Right atrium auricular region (tissue), 2 donors: ENCODE data around the gene ADAMTS14. TPM values are rescaled to one million over a fixed set of nuclear protein-coding genes. Genes with fewer than 3 reads are reported as not detected.
A peak's percentile ranks its signal among the peaks of the same experiment; 100 is the strongest.
"Not testable (repeated sequence)": the region's sequence is repeated elsewhere in the genome, so short reads cannot be mapped to it uniquely, and the experiment has no call there.

Source experiments
- DNase-seq: peaks from one replicate; pipeline ENCODE4 v3.0.0-alpha.2; 2019; ENCODE audit warnings: low spot score
- H3K27ac ChIP-seq, 2 donors: fragments of 200-600 bp; sonication (generic); 1 replicate in 1 of 2; 2 replicates in 1 of 2; pipeline ENCODE4 v1.5.1; 2016 to 2019
- H3K27me3 ChIP-seq, 2 donors: fragments of 200-600 bp; sonication (generic); one replicate each; pipeline versions ENCODE4 v1.5.1 to v1.6.0; 2017 to 2019
- H3K36me3 ChIP-seq: fragments of 200-600 bp; sonication (generic); one replicate; pipeline ENCODE4 v1.5.1; 2016
- H3K4me1 ChIP-seq, 2 donors: fragments of 200-600 bp; sonication (generic); one replicate each; pipeline versions ENCODE4 v1.5.1 to v1.6.0; 2017 to 2019
- H3K4me3 ChIP-seq, 2 donors: fragments of 200-600 bp; sonication (generic); 1 replicate in 1 of 2; 2 replicates in 1 of 2; pipeline ENCODE4 v1.5.1; 2017 to 2019; ENCODE audit warnings: mild to moderate bottlenecking in 1 of 2, moderate library complexity in 1 of 2
- H3K9me3 ChIP-seq, 2 donors: fragments of 200-600 bp; sonication (generic); one replicate each; pipeline ENCODE4 v1.5.1; 2019
- total RNA-seq, 2 donors: library from RNA; depleted of rRNA; stranded (reverse); fragments of >200 nt; gene quantifications; one replicate each; pipeline ENCODE4 v1.1.0, GENCODE V29; 2016
- TF ChIP-seq, protein P1 (sequence below), 2 donors: fragments of 200-600 bp; sonication (generic); IDR thresholded peaks; one replicate each; pipeline ENCODE4 v1.5.1; 2019; ENCODE audit warnings: antibody characterized with exemption in 2 of 2

Gene ADAMTS14
- not detected for total RNA-seq

GRCh38 chr10:70672165-70673042 lies at the start of gene ADAMTS14:
Gene ADAMTS14, plus strand, starts transcription at chr10:70672506. Its CDS starts 297 bp downstream, at chr10:70672803.
- no peak for DNase-seq
- H3K27ac ChIP-seq: peak within 1 kb of the TSS in 1 of 2 donors; percentile 21
- H3K9me3 ChIP-seq: no peaks in the 10 kb centered on the region
- H3K36me3 ChIP-seq: no peaks in the 10 kb centered on the region
- peaks cover 0 to 19% of the 10 kb centered on the region in 2 donors for H3K4me1 ChIP-seq
- peak within 1 kb of the TSS; percentile 19 to 53 for H3K4me3 ChIP-seq
- TF ChIP-seq, protein P1, sequence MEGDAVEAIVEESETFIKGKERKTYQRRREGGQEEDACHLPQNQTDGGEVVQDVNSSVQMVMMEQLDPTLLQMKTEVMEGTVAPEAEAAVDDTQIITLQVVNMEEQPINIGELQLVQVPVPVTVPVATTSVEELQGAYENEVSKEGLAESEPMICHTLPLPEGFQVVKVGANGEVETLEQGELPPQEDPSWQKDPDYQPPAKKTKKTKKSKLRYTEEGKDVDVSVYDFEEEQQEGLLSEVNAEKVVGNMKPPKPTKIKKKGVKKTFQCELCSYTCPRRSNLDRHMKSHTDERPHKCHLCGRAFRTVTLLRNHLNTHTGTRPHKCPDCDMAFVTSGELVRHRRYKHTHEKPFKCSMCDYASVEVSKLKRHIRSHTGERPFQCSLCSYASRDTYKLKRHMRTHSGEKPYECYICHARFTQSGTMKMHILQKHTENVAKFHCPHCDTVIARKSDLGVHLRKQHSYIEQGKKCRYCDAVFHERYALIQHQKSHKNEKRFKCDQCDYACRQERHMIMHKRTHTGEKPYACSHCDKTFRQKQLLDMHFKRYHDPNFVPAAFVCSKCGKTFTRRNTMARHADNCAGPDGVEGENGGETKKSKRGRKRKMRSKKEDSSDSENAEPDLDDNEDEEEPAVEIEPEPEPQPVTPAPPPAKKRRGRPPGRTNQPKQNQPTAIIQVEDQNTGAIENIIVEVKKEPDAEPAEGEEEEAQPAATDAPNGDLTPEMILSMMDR (IDR thresholded peaks at IDR 0.05): no peak
- H3K27me3 ChIP-seq: no peaks in the 10 kb centered on the region

DNA sequence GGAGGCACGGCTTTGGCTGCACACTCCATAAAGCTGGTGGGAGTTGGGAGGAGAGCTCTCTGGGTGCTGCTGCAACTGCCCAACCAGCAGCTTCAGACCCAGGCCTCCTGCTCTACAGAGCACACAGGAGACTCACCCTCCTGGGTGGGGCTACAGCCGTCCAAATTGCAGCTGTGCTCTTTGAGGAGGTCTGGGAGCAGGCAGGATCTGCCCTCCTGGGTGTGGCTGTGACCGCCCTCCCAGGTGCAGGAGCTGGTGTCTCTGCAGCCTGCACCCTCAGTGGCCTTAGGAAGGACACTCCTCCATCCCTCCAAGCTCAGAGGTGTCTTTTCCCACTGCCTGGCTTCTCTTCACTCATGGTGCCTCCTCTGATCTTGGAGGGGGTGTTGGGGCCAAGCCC lies 49.8 kb upstream of the ADAMTS14 start:
- no peak for DNase-seq
- peaks cover 0 to 13% of the 10 kb centered on the region in 2 donors for H3K9me3 ChIP-seq
- no peaks in the 10 kb centered on the region for H3K36me3 ChIP-seq
- no peak overlapping the region for H3K27ac ChIP-seq
- TF ChIP-seq, protein P1 (IDR thresholded peaks at IDR 0.05): no peak
- no peaks in the 10 kb centered on the region for H3K27me3 ChIP-seq
- no peak overlapping the region for H3K4me3 ChIP-seq
- no peaks in the 10 kb centered on the region for H3K4me1 ChIP-seq

GRCh38 chr10:70622981-70623844 lies 49.1 kb upstream of the ADAMTS14 start:
- no peaks in the 10 kb centered on the region for H3K4me1 ChIP-seq
- TF ChIP-seq, protein P1 (IDR thresholded peaks at IDR 0.05): no peak
- peaks cover 0 to 18% of the 10 kb centered on the region in 2 donors for H3K9me3 ChIP-seq
- no peak for DNase-seq
- no peak overlapping the region for H3K4me3 ChIP-seq
- peak overlapping the region in 1 of 2 donors; percentile 29 for H3K27ac ChIP-seq
- H3K27me3 ChIP-seq: no peaks in the 10 kb centered on the region
- no peaks in the 10 kb centered on the region for H3K36me3 ChIP-seq

- no peaks in the 10 kb centered on the region for H3K36me3 ChIP-seq
- H3K27me3 ChIP-seq: no peaks in the 10 kb centered on the region
- DNase-seq: no peak
- TF ChIP-seq, protein P1 (IDR thresholded peaks at IDR 0.05): no peak
- H3K27ac ChIP-seq: no peak overlapping the region
- no peak overlapping the region for H3K4me3 ChIP-seq
- no peaks in the 10 kb centered on the region for H3K4me1 ChIP-seq
- peaks cover 0 to 23% of the 10 kb centered on the region in 2 donors for H3K9me3 ChIP-seq
These were observed 46.2 kb upstream of the ADAMTS14 start for GRCh38 chr10:70626056-70626455.

- H3K4me3 ChIP-seq: no peak overlapping the region
- H3K36me3 ChIP-seq: no peaks in the 10 kb centered on the region
- peaks cover 0 to 23% of the 10 kb centered on the region in 2 donors for H3K9me3 ChIP-seq
- no peak overlapping the region for H3K27ac ChIP-seq
- DNase-seq: no peak
- TF ChIP-seq, protein P1 (IDR thresholded peaks at IDR 0.05): no peak
- no peaks in the 10 kb centered on the region for H3K4me1 ChIP-seq
- no peaks in the 10 kb centered on the region for H3K27me3 ChIP-seq
These were observed 43.0 kb upstream of the ADAMTS14 start for GRCh38 chr10:70629338-70629737.

GRCh38 chr10:70631735-70632134 lies 40.6 kb upstream of the ADAMTS14 start:
- peaks cover 0 to 23% of the 10 kb centered on the region in 2 donors for H3K9me3 ChIP-seq
- not testable (repeated sequence) for H3K4me1 ChIP-seq, DNase-seq, H3K27me3 ChIP-seq, H3K27ac ChIP-seq, H3K36me3 ChIP-seq, H3K4me3 ChIP-seq
